Mucosa of descending colon (tissue), 3 donors: ENCODE results near the gene NF1. TPM values are rescaled to one million over a fixed set of nuclear protein-coding genes. Genes with fewer than 3 reads are reported as not detected.

ENCODE experiments used
- ATAC-seq: fragments of 200-7000 bp; cut with Tn5 transposase; one replicate; pipeline ENCODE4 v1.9.1; 2020; ENCODE audit warnings: mild to moderate bottlenecking, moderate library complexity
- DNase-seq, 3 donors: peaks; one replicate each; pipeline ENCODE4 v3.0.0-alpha.2; 2020
- H3K36me3 ChIP-seq: fragments of 200-600 bp; one replicate; pipeline ENCODE4 v1.8.0; 2021; ENCODE audit warnings: low read depth, mild to moderate bottlenecking
- H3K4me1 ChIP-seq: fragments of 200-600 bp; one replicate; pipeline ENCODE4 v1.8.0; 2021; ENCODE audit warnings: low read depth, mild to moderate bottlenecking
- H3K4me3 ChIP-seq: fragments of 200-600 bp; one replicate; pipeline ENCODE4 v1.8.0; 2021; ENCODE audit warnings: mild to moderate bottlenecking
- H3K9me3 ChIP-seq: fragments of 200-600 bp; one replicate; pipeline ENCODE4 v1.8.0; 2021; ENCODE audit warnings: mild to moderate bottlenecking
- intact Hi-C, 2 donors: fragments of 100-400 bp; cut with DNase I in 1 of 2; cut with micrococcal nuclease in 1 of 2; formaldehyde crosslinking; loops; one replicate each; pipeline versions ENCODE4 v1.11.0 to v1.11.1; 2022; cut with DNase I, micrococcal nuclease
- total RNA-seq, 3 donors: library from RNA; stranded (reverse); fragmentation: NEBNext Ultra II Directional in 2 of 3; extraction: Animal tissue kit (Norgen Biotek cat#: 25700) in 2 of 3; gene quantifications; one replicate each; pipeline versions ENCODE4 v1.2.1 to v1.2.4, GENCODE V29; 2021 to 2023
- TF ChIP-seq, protein P1 (sequence below): fragments of 200-600 bp; IDR thresholded peaks from one replicate; pipeline ENCODE4 v1.8.0; 2022; ENCODE audit warnings: antibody characterized with exemption, mild to moderate bottlenecking
- donor health status: DM: no; HTN: no; CAD: no; lungs with moderate emphysema.
- donor health status: DM: no; HTN: no; CAD: no.
- donor health status: DM: no; HTN: yes; CAD: no.

NF1 gene
- total RNA-seq, 3 donors from 2014 or later: 51.9 to 67.6 (median 52.4) TPM

DNA sequence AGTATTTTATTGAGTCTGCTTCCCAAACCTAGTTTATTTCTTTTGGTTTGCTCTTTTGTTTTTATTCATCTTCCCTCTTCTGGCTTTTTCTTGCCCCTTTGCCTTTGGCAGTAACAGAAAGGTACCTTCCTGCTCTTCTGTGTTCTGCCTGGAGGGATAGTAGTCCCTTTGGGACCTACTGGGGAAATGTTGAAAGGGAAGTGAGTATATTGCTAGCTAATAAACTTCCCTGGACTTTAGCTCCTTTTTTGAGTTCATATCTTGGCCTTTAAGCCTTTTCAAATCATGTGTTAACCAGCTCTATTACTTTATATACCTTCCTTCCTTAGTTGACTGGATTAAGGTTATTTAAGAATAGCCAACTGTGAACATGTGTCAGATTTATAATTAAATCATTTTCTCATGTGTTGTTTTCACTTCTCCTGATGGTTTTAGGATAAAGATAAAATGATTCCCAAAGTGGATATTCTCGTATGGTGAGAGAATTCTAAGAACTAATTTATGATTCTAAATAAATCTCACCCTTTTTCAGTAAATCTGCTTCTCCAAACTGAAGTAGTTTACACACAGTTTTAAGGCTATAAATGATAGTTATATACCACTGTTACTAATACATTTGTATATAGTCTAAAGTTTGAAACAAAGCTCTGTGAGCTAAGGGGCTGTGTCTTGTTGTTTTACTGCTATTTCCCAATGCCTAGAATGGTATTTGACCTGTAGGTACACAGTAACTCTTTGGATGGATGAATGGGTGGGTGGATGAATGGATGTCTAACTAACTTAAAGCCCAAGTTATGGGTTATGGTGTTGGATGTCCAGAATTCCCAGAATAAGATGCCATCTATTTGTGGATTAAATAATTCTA, 156.6 kb downstream of the NF1 start:
- no peaks in the 10 kb centered on the region for H3K9me3 ChIP-seq
- DNase-seq (no peak), ATAC-seq (no peak)
- no peaks in the 10 kb centered on the region for H3K36me3 ChIP-seq
- intact Hi-C loops: no loop called here
- TF ChIP-seq, protein P1, sequence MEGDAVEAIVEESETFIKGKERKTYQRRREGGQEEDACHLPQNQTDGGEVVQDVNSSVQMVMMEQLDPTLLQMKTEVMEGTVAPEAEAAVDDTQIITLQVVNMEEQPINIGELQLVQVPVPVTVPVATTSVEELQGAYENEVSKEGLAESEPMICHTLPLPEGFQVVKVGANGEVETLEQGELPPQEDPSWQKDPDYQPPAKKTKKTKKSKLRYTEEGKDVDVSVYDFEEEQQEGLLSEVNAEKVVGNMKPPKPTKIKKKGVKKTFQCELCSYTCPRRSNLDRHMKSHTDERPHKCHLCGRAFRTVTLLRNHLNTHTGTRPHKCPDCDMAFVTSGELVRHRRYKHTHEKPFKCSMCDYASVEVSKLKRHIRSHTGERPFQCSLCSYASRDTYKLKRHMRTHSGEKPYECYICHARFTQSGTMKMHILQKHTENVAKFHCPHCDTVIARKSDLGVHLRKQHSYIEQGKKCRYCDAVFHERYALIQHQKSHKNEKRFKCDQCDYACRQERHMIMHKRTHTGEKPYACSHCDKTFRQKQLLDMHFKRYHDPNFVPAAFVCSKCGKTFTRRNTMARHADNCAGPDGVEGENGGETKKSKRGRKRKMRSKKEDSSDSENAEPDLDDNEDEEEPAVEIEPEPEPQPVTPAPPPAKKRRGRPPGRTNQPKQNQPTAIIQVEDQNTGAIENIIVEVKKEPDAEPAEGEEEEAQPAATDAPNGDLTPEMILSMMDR: no peak
- no peaks in the 10 kb centered on the region for H3K4me1 ChIP-seq
- no peak overlapping the region for H3K4me3 ChIP-seq

DNA sequence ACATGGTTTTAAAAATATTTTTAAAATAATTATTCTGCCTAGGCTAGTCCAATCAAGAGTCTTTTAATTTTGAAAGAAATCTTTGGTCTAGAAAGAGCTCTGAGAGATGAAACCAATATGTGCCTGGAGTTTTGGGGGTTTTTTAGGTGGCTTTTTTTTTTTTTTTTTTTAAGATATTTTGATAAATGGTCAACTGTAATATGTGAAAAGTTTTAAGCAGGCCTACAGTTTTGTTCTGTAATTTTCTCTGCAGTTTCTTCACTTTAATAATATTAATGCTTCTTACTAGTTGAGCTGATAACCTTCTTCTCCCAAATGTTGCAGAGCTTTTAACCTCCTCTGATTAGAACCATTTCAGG, 157.2 kb downstream of the NF1 start:
- H3K4me1 ChIP-seq: no peaks in the 10 kb centered on the region
- no peak for DNase-seq
- H3K9me3 ChIP-seq: no peaks in the 10 kb centered on the region
- H3K4me3 ChIP-seq: no peak overlapping the region
- H3K36me3 ChIP-seq: no peaks in the 10 kb centered on the region
- no peak for ATAC-seq
- TF ChIP-seq, protein P1: no peak
- intact Hi-C loops: no loop called here

DNA sequence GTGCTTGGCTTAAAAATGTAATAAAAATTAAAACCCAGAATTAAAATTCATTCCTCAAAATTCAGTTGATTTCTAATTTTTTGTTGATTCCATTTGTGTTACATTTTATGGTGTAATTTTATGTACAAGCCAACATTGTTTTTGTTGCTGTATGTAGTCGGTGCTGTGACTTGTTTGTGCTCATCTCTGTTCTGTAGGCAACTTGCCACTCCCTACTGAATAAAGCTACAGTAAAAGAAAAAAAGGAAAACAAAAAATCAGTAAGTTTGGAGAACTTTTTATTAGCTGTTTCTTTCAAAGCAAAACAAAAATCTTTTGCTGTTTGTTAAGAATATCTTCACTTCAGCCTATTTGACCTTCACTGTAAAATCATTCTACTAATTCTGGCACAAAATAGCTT, 158.0 kb downstream of the NF1 start:
- Histone ChIP-seq H3K36me3 (no peaks in the 10 kb centered on the region), H3K4me3 (no peak overlapping the region), H3K4me1 (no peaks in the 10 kb centered on the region), H3K9me3 (no peaks in the 10 kb centered on the region)
- TF ChIP-seq, protein P1: no peak
- intact Hi-C loops: no loop called here
- ATAC-seq (no peak), DNase-seq (no peak)

DNA sequence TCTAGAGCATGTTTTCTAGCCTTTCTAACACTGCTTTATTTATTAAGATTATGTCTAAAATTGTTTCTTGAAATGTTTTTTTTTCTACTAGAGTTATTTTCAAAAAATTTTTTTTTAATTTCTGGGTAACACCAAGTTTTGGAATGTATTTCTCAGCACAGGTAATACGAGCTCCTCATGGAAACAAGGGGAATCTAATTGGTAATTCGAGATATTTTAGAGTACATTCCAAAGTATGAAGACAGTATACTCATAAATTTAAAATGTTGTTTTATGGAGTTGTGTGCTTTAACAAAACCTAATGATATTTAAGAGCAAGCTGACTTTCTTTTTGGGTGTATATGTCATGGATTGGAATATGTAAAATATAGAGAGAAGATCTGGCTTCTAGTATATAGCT, 159.9 kb downstream of the NF1 start:
- TF ChIP-seq, protein P1: no peak
- no peak for ATAC-seq
- intact Hi-C loops: no loop called here
- H3K9me3 ChIP-seq: no peaks in the 10 kb centered on the region
- H3K4me1 ChIP-seq: no peaks in the 10 kb centered on the region
- DNase-seq: no peak
- no peak overlapping the region for H3K4me3 ChIP-seq
- no peaks in the 10 kb centered on the region for H3K36me3 ChIP-seq

DNA sequence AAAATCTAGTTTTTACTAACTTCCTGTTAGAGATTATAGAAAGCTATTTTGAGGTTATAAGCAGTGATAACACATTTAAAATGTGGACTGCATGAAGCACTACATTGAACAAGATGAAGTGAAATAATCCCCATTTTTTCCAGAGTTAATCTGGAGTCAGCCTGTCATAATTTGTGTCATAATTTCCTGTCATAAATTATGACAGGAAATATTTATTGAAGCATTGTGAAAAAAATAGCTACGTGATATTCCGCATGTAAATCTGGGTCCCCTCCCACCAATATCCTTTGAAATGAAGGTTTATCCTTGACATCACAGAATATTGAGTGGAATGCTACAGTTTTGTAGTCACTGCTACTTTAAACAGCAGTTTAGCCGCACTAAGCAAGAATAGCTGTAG, 162.2 kb downstream of the NF1 start:
- TF ChIP-seq, protein P1: no peak
- H3K4me3 ChIP-seq: no peak overlapping the region
- H3K9me3 ChIP-seq: no peaks in the 10 kb centered on the region
- DNase-seq (no peak), ATAC-seq (no peak)
- H3K4me1 ChIP-seq: no peaks in the 10 kb centered on the region
- intact Hi-C loops: no loop called here
- H3K36me3 ChIP-seq: no peaks in the 10 kb centered on the region
